WTC11 (cell line): ENCODE results near the gene DUSP3. TPM values are rescaled to one million over a fixed set of nuclear protein-coding genes. Genes with fewer than 3 reads are reported as not detected.

Experiments
- ATAC-seq: fragments of 200-7000 bp; cut with Tn5 transposase; 2 replicates; pipeline ENCODE4 v1.10.0; 2021; ENCODE audit warnings: mild to moderate bottlenecking, moderate library complexity
- CTCF ChIA-PET: fragments of 300-600 bp; sonication (Branson Sonifier 250); formaldehyde crosslinking; loops from one replicate; lab custom pipeline; 2021; ENCODE audit warnings: antibody characterized with exemption; lab: Charles Lee
- POLR2A ChIA-PET: fragments of 350-600 bp; sonication (Branson Sonifier 250); formaldehyde crosslinking; loops from one replicate; lab custom pipeline; 2021; ENCODE audit warnings: antibody characterized with exemption; lab: Charles Lee
- DNase-seq: peaks from one replicate; pipeline ENCODE4 v3.0.0; 2021; ENCODE audit warnings: low spot score
- H3K27ac Mint-ChIP-seq: 2 replicates; pipeline ENCODE4 v1.8.0; 2021; ENCODE audit warnings: mixed read lengths
- H3K27me3 Mint-ChIP-seq: 2 replicates; pipeline ENCODE4 v1.8.0; 2021; ENCODE audit warnings: low read depth, mild to moderate bottlenecking, moderate library complexity, mixed read lengths
- H3K36me3 Mint-ChIP-seq: 2 replicates; pipeline ENCODE4 v1.8.0; 2021; ENCODE audit warnings: mixed read lengths
- H3K4me1 Mint-ChIP-seq: 2 replicates; pipeline ENCODE4 v1.8.0; 2022; ENCODE audit warnings: mixed read lengths
- H3K4me3 Mint-ChIP-seq: 2 replicates; pipeline ENCODE4 v1.8.0; 2021; ENCODE audit warnings: mild to moderate bottlenecking, moderate library complexity, mixed read lengths
- H3K9me3 Mint-ChIP-seq: 2 replicates; pipeline ENCODE4 v1.8.0; 2021; ENCODE audit warnings: mixed read lengths
- ATF1 ChIP-seq: sonication (generic); formaldehyde crosslinking; IDR thresholded peaks from 2 replicates; pipeline ENCODE4 v1.8.1; 2023; ENCODE audit warnings: mild to moderate bottlenecking, moderate library complexity, missing genetic modification reagents
- CREB1 ChIP-seq: sonication (generic); formaldehyde crosslinking; IDR thresholded peaks from 2 replicates; pipeline ENCODE4 v1.8.0; 2023; ENCODE audit warnings: mild to moderate bottlenecking, missing genetic modification reagents
- CREM ChIP-seq: sonication (generic); formaldehyde crosslinking; IDR thresholded peaks from 2 replicates; pipeline ENCODE4 v1.8.1; 2022; ENCODE audit warnings: mild to moderate bottlenecking, missing genetic modification reagents, moderate library complexity
- EMX1 ChIP-seq: fragments of 250-450 bp; sonication (Bioruptor Pico); IDR thresholded peaks from 2 replicates; pipeline ENCODE4 v1.8.0; 2021; ENCODE audit warnings: mild to moderate bottlenecking
- ERG ChIP-seq: fragments of 250-450 bp; sonication (Bioruptor Pico); IDR thresholded peaks from 2 replicates; pipeline ENCODE4 v1.8.0; 2021; ENCODE audit warnings: mild to moderate bottlenecking
- ESRRA ChIP-seq: sonication (generic); formaldehyde crosslinking; IDR thresholded peaks from 2 replicates; pipeline ENCODE4 v1.8.1; 2022; ENCODE audit warnings: mild to moderate bottlenecking, missing genetic modification reagents, borderline replicate concordance
- HMGA2 ChIP-seq: fragments of 250-450 bp; sonication (Bioruptor Pico); IDR thresholded peaks from 2 replicates; pipeline ENCODE4 v1.4.0; 2021; ENCODE audit warnings: mild to moderate bottlenecking, moderate library complexity
- JAZF1 ChIP-seq: fragments of 250-450 bp; sonication (Bioruptor Pico); IDR thresholded peaks from 2 replicates; pipeline ENCODE4 v1.9.0; 2021; ENCODE audit warnings: moderate library complexity, mild to moderate bottlenecking, inconsistent platforms
- MXD4 ChIP-seq: fragments of 250-450 bp; sonication (Bioruptor Pico); IDR thresholded peaks from 2 replicates; pipeline ENCODE4 v1.8.0; 2021; ENCODE audit warnings: mild to moderate bottlenecking, moderate library complexity, borderline replicate concordance
- NFE2L1 ChIP-seq: sonication (generic); formaldehyde crosslinking; IDR thresholded peaks from 2 replicates; pipeline ENCODE4 v1.8.1; 2023; ENCODE audit warnings: missing genetic modification reagents
- OVOL2 ChIP-seq: fragments of 250-450 bp; sonication (Bioruptor Pico); IDR thresholded peaks from 2 replicates; pipeline ENCODE4 v1.9.0; 2021; ENCODE audit warnings: mild to moderate bottlenecking, borderline replicate concordance
- PRRX2 ChIP-seq: fragments of 250-450 bp; sonication (Bioruptor Pico); IDR thresholded peaks from 2 replicates; pipeline ENCODE4 v1.8.0; 2021; ENCODE audit warnings: mild to moderate bottlenecking
- SOX15 ChIP-seq: fragments of 250-450 bp; sonication (Bioruptor Pico); IDR thresholded peaks from 2 replicates; pipeline ENCODE4 v1.9.0; 2021; ENCODE audit warnings: mild to moderate bottlenecking
- STAT6 ChIP-seq: sonication (generic); formaldehyde crosslinking; conservative IDR thresholded peaks from 2 replicates; pipeline ENCODE4 v1.8.1; 2023; ENCODE audit warnings: mild to moderate bottlenecking, low read depth, missing genetic modification reagents, moderate library complexity
- ZNF532 ChIP-seq: fragments of 250-450 bp; sonication (Bioruptor Pico); IDR thresholded peaks from 2 replicates; pipeline ENCODE4 v1.9.0; 2021; ENCODE audit warnings: mild to moderate bottlenecking, borderline replicate concordance
- total RNA-seq: library from RNA; stranded (reverse); gene quantifications from 3 replicates; pipeline ENCODE4 v1.2.3, GENCODE V29; 2021
- TF ChIP-seq, protein P1 (sequence below): sonication (generic); formaldehyde crosslinking; IDR thresholded peaks from 2 replicates; pipeline ENCODE4 v1.8.1; 2023; ENCODE audit warnings: mild to moderate bottlenecking, missing genetic modification reagents
- TF ChIP-seq, protein P2 (sequence below): sonication (generic); formaldehyde crosslinking; IDR thresholded peaks from 2 replicates; pipeline ENCODE4 v1.8.0; 2023; ENCODE audit warnings: missing genetic modification reagents, mild to moderate bottlenecking, borderline replicate concordance
- TF ChIP-seq, protein P3 (sequence below): sonication (generic); formaldehyde crosslinking; IDR thresholded peaks from 2 replicates; pipeline ENCODE4 v1.8.0; 2022; ENCODE audit warnings: mild to moderate bottlenecking, missing genetic modification reagents

Gene DUSP3
- total RNA-seq, 1 experiment from 2014 or later = 31.5 TPM

DNA sequence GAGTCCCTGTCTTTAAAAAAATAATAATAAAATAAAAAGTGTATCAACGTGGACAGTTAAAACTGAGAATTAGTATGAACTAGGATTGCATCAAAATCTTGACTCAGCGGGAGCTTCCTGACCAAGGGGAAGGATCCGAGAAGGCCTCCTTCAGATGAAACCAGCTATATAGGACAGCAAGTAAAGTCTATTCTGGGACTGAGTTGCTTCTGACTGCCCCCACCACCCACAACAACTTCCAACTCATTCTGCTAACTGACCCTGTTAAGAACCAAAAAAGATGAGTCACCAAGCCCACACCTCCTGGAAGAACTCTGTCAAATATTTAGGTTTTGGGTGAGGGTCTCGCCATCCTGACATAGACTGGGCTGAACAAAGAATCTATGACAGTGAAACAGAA, 29.3 kb upstream of the DUSP3 start:
- Mint-ChIP-seq H3K4me1 (peaks cover 37% of the 10 kb centered on the region), H3K9me3 (peaks cover 4% of the 10 kb centered on the region; the same call in 1 of the 2 replicates), H3K36me3 (peaks cover 10% of the 10 kb centered on the region), H3K4me3 (no peak overlapping the region), H3K27ac (no peak overlapping the region), H3K27me3 (no peaks in the 10 kb centered on the region)
- ATAC-seq = no peak
- no peak for TF ChIP-seq EMX1 (CRISPR knock-in tag)
- no peak for TF ChIP-seq ERG (CRISPR knock-in tag)
- no peak for TF ChIP-seq CREB1
- TF ChIP-seq SOX15 (CRISPR knock-in tag) = no peak
- TF ChIP-seq OVOL2 (CRISPR knock-in tag) = no peak
- TF ChIP-seq PRRX2 (CRISPR knock-in tag) = no peak
- TF ChIP-seq ZNF532 (CRISPR knock-in tag) = no peak
- POLR2A ChIA-PET = no interaction called here
- CTCF ChIA-PET = interaction anchor here (1.4 kb wide), 1 partner anchor 38 kb away, joined by 5 read pairs; no protein-coding TSS in a partner anchor
- DNase-seq = no peak

DNA sequence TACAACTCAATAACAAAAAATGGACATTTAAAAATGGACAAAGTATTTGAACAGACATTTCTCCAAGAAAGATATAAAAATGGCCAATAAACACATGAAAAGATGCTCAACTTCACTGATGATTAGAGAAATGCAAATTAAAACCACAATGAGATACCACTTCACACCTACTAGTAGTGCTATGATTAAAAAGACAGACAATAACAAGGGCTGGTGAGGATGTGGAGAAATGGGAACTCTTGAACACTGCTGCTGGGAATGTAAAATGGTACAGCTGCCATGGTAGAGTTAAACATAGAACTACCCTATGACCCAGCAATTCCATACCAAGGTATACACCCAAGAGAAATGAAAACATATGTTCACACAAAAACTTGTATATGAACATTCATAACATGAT, 26.3 kb upstream of the DUSP3 start:
- peak overlapping the region; percentile 24; the same call in 1 of the 2 replicates for H3K27ac Mint-ChIP-seq
- H3K36me3 Mint-ChIP-seq = peaks cover 17% of the 10 kb centered on the region
- POLR2A ChIA-PET = no interaction called here
- no peak for TF ChIP-seq NFE2L1 (CRISPR knock-in tag)
- no peak for TF ChIP-seq JAZF1 (CRISPR knock-in tag)
- no peak for TF ChIP-seq ESRRA (CRISPR knock-in tag)
- TF ChIP-seq, protein P1, sequence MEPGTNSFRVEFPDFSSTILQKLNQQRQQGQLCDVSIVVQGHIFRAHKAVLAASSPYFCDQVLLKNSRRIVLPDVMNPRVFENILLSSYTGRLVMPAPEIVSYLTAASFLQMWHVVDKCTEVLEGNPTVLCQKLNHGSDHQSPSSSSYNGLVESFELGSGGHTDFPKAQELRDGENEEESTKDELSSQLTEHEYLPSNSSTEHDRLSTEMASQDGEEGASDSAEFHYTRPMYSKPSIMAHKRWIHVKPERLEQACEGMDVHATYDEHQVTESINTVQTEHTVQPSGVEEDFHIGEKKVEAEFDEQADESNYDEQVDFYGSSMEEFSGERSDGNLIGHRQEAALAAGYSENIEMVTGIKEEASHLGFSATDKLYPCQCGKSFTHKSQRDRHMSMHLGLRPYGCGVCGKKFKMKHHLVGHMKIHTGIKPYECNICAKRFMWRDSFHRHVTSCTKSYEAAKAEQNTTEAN (CRISPR knock-in tag) = no peak
- TF ChIP-seq CREM (CRISPR knock-in tag) = no peak
- TF ChIP-seq, protein P2, sequence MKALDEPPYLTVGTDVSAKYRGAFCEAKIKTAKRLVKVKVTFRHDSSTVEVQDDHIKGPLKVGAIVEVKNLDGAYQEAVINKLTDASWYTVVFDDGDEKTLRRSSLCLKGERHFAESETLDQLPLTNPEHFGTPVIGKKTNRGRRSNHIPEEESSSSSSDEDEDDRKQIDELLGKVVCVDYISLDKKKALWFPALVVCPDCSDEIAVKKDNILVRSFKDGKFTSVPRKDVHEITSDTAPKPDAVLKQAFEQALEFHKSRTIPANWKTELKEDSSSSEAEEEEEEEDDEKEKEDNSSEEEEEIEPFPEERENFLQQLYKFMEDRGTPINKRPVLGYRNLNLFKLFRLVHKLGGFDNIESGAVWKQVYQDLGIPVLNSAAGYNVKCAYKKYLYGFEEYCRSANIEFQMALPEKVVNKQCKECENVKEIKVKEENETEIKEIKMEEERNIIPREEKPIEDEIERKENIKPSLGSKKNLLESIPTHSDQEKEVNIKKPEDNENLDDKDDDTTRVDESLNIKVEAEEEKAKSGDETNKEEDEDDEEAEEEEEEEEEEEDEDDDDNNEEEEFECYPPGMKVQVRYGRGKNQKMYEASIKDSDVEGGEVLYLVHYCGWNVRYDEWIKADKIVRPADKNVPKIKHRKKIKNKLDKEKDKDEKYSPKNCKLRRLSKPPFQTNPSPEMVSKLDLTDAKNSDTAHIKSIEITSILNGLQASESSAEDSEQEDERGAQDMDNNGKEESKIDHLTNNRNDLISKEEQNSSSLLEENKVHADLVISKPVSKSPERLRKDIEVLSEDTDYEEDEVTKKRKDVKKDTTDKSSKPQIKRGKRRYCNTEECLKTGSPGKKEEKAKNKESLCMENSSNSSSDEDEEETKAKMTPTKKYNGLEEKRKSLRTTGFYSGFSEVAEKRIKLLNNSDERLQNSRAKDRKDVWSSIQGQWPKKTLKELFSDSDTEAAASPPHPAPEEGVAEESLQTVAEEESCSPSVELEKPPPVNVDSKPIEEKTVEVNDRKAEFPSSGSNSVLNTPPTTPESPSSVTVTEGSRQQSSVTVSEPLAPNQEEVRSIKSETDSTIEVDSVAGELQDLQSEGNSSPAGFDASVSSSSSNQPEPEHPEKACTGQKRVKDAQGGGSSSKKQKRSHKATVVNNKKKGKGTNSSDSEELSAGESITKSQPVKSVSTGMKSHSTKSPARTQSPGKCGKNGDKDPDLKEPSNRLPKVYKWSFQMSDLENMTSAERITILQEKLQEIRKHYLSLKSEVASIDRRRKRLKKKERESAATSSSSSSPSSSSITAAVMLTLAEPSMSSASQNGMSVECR (CRISPR knock-in tag) = no peak
- TF ChIP-seq HMGA2 (CRISPR knock-in tag) = no peak
- TF ChIP-seq MXD4 (CRISPR knock-in tag) = no peak
- TF ChIP-seq, protein P3, sequence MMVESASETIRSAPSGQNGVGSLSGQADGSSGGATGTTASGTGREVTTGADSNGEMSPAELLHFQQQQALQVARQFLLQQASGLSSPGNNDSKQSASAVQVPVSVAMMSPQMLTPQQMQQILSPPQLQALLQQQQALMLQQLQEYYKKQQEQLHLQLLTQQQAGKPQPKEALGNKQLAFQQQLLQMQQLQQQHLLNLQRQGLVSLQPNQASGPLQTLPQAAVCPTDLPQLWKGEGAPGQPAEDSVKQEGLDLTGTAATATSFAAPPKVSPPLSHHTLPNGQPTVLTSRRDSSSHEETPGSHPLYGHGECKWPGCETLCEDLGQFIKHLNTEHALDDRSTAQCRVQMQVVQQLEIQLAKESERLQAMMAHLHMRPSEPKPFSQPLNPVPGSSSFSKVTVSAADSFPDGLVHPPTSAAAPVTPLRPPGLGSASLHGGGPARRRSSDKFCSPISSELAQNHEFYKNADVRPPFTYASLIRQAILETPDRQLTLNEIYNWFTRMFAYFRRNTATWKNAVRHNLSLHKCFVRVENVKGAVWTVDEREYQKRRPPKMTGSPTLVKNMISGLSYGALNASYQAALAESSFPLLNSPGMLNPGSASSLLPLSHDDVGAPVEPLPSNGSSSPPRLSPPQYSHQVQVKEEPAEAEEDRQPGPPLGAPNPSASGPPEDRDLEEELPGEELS (CRISPR knock-in tag) = no peak
- TF ChIP-seq STAT6 (CRISPR knock-in tag) = no peak
- TF ChIP-seq ATF1 = no peak
- CTCF ChIA-PET = interaction anchor here (2.4 kb wide), 1 partner anchor 41 kb away, joined by 17 read pairs; the partner anchor contains the start of gene CD300LG
- no peak overlapping the region for H3K4me3 Mint-ChIP-seq
- ATAC-seq (no peak), DNase-seq (no peak)
- peaks cover 4% of the 10 kb centered on the region; the same call in 1 of the 2 replicates for H3K9me3 Mint-ChIP-seq
- H3K27me3 Mint-ChIP-seq = no peaks in the 10 kb centered on the region
- peaks cover 43% of the 10 kb centered on the region for H3K4me1 Mint-ChIP-seq
